CD4-positive, alpha-beta T cell treated with Interleukin-17A for 4 hours (primary cell): ENCODE measurements around the gene RELN.

ENCODE experiments used
- DNase-seq: peaks from one replicate; pipeline ENCODE4 v3.0.0-alpha.2; 2020; ENCODE audit warnings: mixed read lengths

Gene RELN

DNA sequence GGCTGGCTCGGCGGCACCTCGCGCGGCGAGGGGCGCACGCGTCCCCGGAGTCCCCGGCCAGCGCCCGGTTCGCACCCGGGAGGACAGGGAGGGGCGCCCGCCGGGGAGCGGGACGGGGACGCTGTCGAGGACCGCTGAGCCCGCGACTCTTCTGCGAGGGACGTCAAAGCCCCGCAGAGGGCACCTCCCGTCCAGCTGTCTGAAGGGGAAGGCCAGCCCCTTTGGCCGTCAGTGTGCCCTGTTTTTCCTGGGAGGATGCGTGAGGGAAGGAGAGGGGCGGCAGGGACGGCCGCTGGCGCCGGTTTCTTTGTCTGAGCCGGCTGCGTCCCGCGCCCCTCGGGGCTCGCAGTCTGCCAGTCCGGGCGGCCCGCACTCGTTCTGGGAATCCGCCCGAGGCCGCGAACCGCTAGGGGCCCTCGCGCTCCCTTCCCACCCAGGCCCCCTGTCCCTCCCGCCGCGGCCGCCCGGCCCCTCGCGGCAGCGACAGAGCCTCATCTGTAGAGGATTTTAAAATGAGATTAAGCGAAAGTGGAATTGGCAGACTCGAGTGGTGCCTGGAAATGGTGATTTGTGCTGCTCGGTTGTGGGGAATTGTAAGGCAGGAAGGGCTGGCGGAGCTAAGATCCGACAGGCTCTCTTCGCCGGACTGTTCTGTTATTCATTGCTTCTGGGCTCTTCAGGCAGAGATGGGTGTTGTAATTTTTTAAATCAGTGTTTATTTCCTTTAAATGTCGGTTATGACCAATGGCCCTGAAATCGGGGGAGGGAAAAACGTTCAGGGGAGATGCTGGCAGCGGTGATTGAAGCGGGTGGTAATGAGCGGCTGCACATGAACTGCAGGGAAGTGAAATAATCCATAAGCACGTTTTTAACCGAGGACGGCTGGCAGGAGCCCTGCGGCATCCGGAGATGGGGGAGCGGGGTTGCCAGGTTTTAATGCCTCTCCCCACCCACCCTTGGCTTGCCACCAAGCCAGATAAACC, 618 bp upstream of the RELN start:
- no peak for DNase-seq

DNA sequence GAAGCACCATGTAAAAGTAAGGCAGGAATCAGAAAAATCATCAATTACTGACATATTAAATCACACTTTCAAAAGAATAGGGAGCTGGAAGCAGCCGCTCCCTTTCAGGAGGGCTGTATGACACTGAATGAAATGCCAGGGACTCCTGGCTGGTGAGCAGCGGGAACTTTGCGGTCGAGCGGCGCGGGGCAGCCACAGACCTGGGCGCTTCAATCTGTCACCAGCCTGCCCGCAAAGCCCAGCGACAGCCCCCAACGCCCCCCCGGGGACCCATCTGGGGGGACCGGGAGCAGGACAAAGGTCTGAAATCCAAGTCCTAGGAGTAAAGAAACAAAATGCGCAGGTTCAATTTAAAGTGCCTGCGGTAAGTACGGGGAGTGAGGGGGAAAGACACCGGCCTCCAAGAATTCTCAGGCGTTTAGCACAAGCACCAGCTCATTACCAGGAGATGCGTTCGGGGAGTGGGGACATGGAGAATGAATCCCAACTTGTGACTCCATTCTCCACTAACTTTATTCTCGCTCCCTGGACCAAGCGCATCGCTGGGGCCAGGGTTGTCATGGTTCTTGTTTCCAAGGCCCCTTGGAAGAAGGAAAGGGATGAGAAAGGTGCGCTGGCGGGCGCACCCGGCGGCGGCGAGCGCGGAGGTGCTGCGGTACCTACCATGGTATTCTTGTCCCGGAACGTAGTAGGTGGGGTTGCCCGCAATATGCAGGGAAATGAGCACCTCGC, 824 bp downstream of the RELN start:
- DNase-seq, result no peak

DNA sequence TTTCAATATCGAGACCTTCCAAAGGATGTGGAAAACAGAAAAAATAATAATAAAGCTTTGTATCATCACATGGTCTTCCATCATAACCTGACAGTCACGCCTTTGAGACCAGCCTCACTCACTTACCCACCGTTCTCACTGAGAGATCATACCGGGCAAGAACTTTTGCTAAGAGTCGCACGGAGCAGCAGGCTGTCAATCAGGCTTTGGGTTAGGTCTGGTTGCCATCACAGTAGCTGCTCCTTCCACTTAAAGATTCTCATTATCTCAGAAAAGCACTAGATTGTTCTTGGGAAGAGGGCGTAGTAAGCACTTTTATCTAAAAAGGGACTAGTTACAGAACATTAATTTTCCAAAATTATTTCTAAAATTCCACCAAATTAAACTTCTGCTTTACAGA, 2.0 kb downstream of the RELN start:
- no peak for DNase-seq

DNA sequence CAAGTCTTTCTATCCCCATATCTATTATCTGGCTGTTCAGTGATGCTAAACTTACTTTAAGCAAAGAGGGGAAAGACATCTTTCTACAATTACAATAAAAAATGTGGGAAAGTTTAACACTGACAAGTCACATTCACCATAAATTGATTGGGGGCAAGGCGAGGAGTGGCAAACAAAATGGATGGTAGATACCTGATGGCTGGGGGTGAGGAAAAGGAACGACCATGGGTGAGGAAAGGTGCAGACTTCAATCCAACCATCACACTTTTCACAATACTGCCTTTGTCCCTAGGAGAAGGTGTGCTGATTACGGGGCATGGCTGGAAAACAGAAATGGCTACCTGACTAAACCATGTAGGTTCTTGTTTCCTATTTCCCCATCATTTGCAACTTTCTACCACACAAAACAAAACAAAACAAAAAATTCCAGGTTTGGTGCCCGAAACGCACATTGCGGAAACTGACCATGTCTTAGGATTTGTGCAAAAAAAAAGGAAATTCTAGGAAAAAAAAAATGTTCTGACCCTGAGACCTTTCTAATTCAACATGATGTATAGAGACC, 3.8 kb downstream of the RELN start:
- no peak for DNase-seq

DNA sequence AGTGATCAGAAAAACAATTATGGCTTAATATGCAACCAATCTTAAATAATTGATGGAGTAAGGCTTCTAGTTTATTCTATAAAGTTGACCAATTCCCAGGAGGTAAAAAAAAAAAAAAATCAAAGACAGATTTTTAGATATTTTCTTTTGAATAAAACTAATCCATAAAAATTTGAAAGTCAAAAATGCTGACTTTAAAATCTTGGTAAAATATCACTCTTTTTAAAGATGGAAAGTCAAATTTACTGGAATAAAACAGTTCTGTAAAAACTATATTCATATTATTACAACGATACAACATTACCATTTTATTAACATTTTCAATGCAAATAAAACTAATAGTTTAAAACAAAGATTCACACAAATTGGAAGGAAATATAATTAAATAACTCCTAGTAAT, 5.4 kb downstream of the RELN start:
- no peak for DNase-seq

DNA sequence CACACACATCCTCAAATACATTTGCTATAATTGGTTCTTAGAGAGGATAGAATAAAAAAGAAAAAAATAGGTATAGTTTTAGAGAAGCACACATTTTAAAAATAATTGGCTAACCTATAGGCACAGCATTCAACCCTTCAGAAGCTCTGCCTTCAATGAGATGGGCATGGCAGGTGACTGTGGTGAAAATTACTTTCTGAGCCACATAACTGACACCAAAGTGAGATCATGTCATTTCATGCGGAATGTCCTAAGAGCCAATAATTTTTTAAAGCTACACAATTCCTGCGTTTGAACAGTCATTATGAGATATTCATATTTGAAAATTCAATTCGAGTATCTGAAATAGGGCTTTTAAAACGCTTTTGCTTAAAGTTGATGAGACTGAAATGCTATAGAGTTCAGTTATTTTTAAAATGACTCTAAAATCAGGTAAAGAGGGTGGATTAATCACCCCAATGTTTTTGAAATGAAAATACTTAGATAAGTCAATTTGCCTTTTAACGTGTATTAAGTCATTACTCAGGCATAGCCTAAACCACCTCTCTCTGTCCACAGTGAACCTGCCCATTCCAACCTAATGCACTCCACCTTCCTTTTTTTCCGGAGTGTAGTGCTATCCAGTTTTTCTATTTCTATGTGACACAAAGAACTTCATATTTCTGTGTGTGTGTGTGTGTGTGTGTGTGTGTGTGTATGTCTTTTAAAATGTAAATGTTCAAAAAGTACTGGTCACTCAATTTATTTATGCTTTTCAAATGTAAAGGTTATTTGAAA, 6.1 kb downstream of the RELN start:
- DNase-seq, result no peak

DNA sequence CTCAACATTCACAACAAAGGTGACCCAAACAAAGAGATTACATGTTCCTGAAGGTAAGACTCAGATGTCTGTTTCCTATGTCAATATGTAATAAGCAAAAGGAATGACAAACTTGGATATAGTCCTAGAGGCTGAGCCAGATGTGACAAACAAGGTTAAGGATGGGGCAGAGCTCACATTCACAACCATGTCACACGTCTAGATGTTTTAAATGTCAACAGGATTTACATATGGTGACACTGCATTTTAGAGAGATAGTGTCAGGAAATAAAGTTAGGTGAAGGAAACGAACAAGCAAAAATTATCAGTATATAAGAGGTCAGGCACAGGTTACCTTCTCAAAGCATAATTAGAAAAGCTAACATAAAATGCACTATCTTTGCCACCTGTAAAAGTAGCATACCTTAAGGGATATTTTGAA, 8.4 kb downstream of the RELN start:
- no peak for DNase-seq

DNA sequence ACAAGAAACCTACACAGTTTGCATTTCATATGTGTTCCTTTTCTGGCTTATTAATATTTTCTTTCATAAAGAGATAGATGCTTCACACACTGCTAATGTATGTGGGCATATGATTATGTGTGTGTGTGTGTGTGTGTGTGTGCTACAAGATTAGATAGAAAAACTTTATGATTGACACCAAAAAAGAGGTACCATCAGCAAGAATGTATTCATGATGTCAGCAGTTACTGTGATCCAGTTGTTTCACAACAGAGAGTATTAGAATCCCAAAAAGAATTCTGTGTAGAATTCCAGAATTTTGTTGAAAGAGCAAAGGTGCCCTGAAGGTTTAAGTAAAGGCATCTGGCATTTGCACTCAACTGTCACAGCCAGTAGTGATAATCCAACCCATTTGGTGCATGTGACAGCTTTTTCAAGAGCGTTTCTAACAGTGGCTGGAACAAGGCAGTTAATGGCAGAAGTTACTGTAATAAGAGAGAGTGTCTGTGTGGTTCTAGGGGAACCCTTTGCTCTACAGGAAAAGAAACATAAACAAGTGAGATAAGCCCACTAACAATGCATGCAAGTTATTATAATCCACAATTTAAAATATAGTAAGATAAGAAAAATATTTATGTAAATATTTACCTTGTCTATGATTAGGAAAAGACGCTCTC, 16.6 kb downstream of the RELN start:
- no peak for DNase-seq

DNA sequence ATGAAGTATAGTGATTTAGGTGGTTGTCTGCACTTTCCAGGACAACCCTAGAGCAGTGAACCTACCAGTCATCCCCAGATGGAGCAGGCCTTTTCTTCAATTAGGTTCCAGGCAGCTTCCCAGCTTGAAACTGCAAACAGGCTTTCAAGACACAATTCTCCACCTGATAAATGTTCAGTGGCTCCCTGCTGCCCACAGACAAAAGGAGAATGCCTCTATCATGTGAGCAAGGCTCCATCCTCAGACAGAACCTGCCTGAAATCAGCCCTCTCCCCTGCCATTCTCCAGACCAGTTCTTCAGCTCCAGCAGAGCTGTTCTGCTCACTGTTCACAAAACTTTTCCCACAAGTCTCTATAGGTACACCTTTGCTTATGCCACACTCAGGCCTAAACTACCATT, 22.1 kb downstream of the RELN start:
- DNase-seq, result no peak

DNA sequence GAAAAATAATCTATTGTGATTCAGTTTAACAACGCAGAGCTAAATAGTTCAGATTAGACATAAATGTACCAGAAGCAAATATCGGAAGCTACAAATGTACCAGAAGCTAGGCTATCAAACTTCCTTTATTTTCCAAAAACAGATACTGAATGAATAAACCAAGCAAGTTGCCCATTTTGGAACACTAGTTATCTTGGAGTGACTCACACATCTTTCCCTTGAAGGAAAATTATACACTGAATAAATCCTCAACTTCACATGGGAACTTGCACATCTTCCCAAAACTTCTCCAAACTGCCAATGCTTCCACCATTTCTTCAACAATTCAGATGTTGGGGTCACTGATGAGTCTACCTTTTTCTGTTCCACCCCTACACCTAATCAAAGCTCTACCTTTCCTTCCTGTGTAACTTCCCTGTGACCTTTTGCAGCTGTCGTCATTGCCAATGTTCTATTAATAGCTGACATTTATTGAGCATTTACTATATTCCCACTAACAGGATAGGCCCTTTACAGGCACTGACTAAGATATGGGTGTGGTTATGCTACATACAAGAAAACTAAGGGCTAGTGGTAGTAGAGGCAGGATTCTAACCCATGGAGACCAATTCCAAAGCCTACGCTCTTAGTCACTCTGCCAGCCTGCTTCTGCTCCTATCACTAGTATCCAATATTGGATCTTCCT, 22.7 kb downstream of the RELN start:
- no peak for DNase-seq

DNA sequence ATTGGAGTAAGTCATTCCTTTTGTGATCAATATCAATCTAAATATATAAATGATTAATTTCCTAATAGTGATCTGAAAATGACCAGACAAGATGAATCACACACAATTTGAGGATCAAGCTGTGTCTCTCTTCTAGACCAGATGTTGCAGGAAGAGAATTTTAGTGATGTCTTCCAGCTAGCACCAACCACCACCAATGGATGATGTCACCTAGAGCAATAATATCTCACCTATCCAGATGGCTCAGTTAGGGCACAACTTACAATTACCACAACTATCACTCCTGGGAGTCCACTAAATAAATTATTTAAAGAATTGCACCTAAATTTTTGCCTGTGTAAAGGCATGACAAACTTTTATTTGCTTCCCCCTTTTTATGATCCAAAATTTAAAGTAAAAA, 25.2 kb downstream of the RELN start:
- DNase-seq, result no peak

DNA sequence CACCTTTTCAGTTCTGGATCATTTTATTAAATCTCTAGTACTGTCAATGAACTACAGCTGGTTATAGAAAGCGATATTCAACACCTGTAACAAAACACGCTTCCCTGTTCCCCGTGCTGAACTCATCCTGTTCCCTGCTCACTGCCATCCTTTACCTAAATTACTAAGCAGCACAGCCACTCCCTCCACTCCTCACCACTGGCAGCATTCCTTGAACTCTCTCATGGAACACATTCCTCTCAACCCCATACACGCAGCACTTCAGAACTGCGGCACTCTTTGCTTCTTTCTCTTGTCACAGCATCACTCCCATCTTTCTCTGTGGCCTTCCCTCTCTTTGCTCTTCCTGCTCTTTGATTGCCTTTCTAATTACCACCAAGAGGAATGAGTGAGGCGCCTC, 27.4 kb downstream of the RELN start:
- DNase-seq, result no peak

DNA sequence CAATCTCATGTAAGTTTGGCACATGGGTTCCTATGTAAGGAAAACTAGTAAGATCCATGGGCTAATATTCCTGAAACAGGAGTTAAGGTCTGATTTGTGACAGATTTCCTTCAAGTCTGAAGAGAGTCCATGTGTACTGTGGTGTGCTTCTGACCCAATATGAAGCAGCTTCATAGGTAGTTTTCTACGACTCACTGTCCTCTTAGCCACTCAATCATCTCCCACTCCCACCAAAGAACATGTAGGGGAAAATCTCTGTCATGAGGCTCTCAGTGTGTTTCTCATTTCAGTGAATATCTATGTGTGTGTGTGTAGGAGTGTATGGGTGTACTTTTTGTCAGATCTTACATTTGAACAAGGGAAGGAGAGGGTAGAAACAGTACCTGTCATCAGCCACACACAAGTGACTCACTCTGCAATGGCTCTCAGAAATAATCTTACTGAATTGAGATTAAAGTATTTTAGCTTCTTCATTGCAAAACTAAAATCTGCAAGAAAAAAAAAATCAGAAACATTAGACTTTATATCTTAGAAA, 31.1 kb downstream of the RELN start:
- no peak for DNase-seq

DNA sequence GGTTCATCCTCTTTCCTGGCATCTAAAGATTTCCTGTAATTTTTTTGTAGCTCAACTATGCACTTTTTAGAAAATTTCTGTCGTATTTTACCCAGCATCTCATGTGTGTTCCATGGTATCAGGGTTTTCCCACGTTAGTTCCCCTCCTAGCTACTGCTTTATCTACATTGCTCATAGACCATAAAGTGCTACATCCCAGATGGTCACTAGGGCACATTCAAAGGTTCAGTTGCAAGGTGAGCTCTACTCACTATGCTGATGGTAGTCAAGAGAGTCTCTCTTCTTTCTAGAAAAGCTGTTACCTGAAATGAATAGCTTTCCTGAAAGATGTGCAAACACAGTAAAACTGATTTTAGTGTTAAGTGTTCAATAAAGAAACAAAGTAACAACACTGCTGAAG, 33.5 kb downstream of the RELN start:
- DNase-seq, result no peak

DNA sequence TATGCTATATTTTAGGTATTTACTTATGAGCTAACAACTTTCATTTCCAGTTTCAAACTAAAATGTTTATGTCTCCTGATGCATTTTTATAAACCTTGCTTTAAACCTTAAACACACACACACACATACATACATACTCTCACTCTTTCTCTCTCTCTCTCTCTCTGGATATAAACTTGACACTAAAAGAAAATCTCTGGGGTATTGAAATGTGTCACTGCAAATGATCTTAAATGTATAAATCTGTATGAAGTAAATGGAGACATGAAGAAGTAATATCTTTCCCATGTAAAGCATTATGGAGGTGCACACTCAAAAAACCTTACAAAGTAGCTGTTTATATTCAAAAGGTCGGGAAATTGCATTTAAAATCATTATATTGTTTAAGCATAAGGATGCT, 37.0 kb downstream of the RELN start:
- no peak for DNase-seq

DNA sequence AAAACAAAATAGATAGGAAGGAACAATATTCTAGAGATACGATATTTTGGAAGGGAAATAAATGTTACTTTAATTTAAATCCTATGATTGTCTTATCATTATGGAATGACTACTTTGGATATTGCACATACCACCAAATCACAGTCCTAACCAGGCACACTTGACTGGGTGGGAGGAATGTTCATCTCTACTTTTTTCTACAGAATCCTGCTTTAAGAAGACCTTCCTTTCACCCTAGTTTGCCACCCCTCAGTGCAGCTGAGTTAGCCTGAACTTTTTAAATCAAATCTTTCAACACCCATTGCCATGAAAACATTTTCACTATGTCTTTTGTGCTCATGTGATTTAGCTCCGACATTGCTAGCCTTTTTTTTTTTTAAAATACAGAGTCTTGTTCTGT, 38.1 kb downstream of the RELN start:
- DNase-seq, result no peak

DNA sequence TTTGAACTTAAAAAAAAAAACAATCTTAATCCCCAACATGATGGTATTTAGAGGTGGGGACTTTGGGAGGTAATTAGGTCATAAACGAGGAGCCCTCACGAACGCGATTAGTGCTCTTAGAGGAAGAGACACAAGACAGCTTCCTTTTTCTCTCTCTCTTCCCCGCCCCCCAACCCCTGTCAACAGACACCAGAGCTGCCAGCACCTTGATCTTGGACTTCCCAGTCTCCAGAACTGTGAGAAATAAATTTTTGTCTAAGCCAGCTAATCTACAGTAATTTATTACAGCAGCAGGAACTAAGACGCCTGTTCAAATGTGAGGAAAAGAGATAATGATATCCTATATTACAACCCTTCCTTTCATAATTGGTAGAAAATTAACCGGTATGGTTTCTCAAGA, 40.1 kb downstream of the RELN start:
- DNase-seq, result no peak

DNA sequence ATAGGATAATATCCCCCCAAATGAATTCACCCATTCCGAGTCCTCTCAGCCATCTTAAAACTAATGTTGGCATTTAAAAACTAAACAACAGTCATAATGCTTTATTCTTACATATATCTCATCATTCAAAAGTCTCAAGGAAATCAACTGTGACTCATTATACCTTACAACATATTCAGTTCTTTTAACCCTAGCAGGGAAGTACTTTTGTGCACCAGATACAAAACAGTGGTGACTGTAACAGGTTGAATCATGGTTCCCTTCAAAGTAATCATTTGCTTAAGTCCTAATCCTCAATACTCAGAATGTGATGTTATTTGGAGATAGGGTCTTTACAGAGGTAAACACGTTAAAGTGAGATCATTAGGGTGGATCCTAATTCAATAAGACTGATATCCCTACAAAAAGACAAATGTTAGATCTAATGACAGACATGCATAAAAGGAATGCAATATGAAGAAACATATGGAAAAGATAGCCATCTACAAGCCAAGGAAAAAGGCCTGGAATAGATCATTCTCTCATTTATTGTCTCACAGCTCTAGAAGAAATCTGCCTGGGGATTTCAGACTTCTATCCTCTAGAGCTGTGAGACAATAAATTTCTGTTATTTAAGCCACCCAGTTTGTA, 42.3 kb downstream of the RELN start:
- no peak for DNase-seq

DNA sequence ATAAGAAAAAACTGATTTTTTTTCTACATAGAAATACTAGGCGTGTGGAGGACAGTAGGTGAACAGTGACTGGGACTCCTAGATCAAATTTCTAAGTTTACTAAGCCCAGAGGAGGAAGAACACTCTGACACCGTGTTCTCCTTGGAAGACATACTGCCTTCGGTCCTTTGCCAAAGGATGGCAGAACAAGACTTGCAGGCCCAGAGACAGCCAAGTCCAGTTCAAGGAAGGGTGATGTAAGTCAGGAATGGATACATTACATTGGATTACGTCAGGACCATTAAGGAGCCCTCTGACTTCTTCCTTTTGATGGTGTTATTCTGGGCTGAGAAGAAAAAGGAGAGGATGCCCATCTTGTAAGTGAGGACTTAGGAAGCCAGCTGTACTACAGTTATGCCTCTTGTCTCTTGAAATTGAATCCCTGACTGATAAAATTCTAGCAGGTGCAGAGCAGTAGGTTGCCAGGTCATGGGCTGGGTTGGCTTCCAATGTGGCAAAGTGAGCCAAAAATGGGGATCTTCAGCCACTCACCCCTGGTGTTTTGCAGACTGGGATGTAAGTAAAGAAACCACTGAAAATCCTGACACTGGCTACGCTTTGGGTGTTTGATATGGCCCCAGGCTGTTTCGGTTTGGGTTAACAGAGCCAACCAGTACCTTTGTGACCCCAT, 45.1 kb downstream of the RELN start:
- DNase-seq, result no peak

DNA sequence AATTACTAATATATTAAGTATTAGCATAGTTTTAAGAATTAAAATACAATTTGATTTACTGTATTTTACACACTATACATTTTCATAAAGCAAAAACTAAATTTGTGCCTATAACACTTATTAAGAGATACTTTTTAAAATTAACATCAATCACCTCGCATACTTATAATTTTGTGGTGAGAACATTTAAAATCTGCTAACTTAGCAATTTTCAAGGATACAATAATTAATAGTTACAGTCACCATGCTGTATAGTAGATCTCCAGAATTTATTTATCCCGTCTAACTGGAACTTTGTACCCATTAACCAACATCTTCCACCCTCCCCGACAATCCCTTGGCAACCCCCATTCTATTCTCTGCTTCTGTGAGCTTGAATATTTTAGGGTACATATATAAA, 47.5 kb downstream of the RELN start:
- no peak for DNase-seq
